ENCODE measurements around the gene GRIN1.

Gene GRIN1

GRCh38 chr9:137103206-137103999 lies 35.6 kb upstream of the GRIN1 start:
- no peak overlapping the region for H3K9ac ChIP-seq (ENCODE audit: low read depth, low read length, poor library complexity, severe bottlenecking)
- no peaks in the 10 kb centered on the region for H3F3A ChIP-seq (ENCODE audit: low read depth)
- no peaks in the 10 kb centered on the region for H3K4me1 ChIP-seq (ENCODE audit: insufficient read depth, low read length, poor library complexity, severe bottlenecking)
- H3K4me2 ChIP-seq (ENCODE audit: low read depth, low read length, poor library complexity, severe bottlenecking), result no peak overlapping the region
- no peaks in the 10 kb centered on the region for H4K20me1 ChIP-seq (ENCODE audit: insufficient read depth, low read length, poor library complexity, severe bottlenecking)
- no peak overlapping the region for H3K4me3 ChIP-seq (ENCODE audit: low read length, poor library complexity, severe bottlenecking)
- H3K36me3 ChIP-seq (ENCODE audit: insufficient read depth, low read length), result peaks cover 71% of the 10 kb centered on the region; the same call in 1 of the 2 replicates
- TF ChIP-seq CTCF (conservative IDR thresholded peaks at IDR 0.05; ENCODE audit: low read length) (no peak), EZH2phosphoT487 (IDR thresholded peaks at IDR 0.05; ENCODE audit: borderline replicate concordance) (no peak)
- no peak overlapping the region for H2AFZ ChIP-seq (ENCODE audit: low read length)
- H3K9me3 ChIP-seq (ENCODE audit: insufficient read depth, low read depth, low read length), result no peaks in the 10 kb centered on the region
- H3K9me2 ChIP-seq (replicated peaks; ENCODE audit: low read depth, low read length), result no peaks in the 10 kb centered on the region
- no peaks in the 10 kb centered on the region for H3K27me3 ChIP-seq (ENCODE audit: insufficient read depth, low read length, poor library complexity, severe bottlenecking)
- H3K79me2 ChIP-seq (ENCODE audit: insufficient read depth, low read length), result no peaks in the 10 kb centered on the region

GRCh38 chr9:137105814-137106661 lies 32.9 kb upstream of the GRIN1 start:
- no peak overlapping the region for H3K9ac ChIP-seq (ENCODE audit: low read depth, low read length, poor library complexity, severe bottlenecking)
- no peak overlapping the region for H3K4me3 ChIP-seq (ENCODE audit: low read length, poor library complexity, severe bottlenecking)
- H3K4me1 ChIP-seq (ENCODE audit: insufficient read depth, low read length, poor library complexity, severe bottlenecking), result no peaks in the 10 kb centered on the region
- peaks cover 75% of the 10 kb centered on the region; the same call in 1 of the 2 replicates for H3K36me3 ChIP-seq (ENCODE audit: insufficient read depth, low read length)
- H3K4me2 ChIP-seq (ENCODE audit: low read depth, low read length, poor library complexity, severe bottlenecking), result no peak overlapping the region
- no peaks in the 10 kb centered on the region for H3K79me2 ChIP-seq (ENCODE audit: insufficient read depth, low read length)
- no peaks in the 10 kb centered on the region for H3K27me3 ChIP-seq (ENCODE audit: insufficient read depth, low read length, poor library complexity, severe bottlenecking)
- no peaks in the 10 kb centered on the region for H3K9me2 ChIP-seq (replicated peaks; ENCODE audit: low read depth, low read length)
- H3K9me3 ChIP-seq (ENCODE audit: insufficient read depth, low read depth, low read length), result no peaks in the 10 kb centered on the region
- H4K20me1 ChIP-seq (ENCODE audit: insufficient read depth, low read length, poor library complexity, severe bottlenecking), result no peaks in the 10 kb centered on the region
- H2AFZ ChIP-seq (ENCODE audit: low read length), result no peak overlapping the region
- H3F3A ChIP-seq (ENCODE audit: low read depth), result no peaks in the 10 kb centered on the region
- TF ChIP-seq EZH2phosphoT487 (IDR thresholded peaks at IDR 0.05; ENCODE audit: borderline replicate concordance), result no peak
- no peak for TF ChIP-seq CTCF (conservative IDR thresholded peaks at IDR 0.05; ENCODE audit: low read length)

- H3K9me3 ChIP-seq (ENCODE audit: insufficient read depth, low read depth, low read length), result no peaks in the 10 kb centered on the region
- no peaks in the 10 kb centered on the region for H3K27me3 ChIP-seq (ENCODE audit: insufficient read depth, low read length, poor library complexity, severe bottlenecking)
- peaks cover 67% of the 10 kb centered on the region; the same call in 1 of the 2 replicates for H3K36me3 ChIP-seq (ENCODE audit: insufficient read depth, low read length)
- H2AFZ ChIP-seq (ENCODE audit: low read length), result no peak overlapping the region
- no peak overlapping the region for H3K4me2 ChIP-seq (ENCODE audit: low read depth, low read length, poor library complexity, severe bottlenecking)
- H3K9ac ChIP-seq (ENCODE audit: low read depth, low read length, poor library complexity, severe bottlenecking), result no peak overlapping the region
- H3K4me1 ChIP-seq (ENCODE audit: insufficient read depth, low read length, poor library complexity, severe bottlenecking), result no peaks in the 10 kb centered on the region
- H3K79me2 ChIP-seq (ENCODE audit: insufficient read depth, low read length), result no peaks in the 10 kb centered on the region
- H3K4me3 ChIP-seq (ENCODE audit: low read length, poor library complexity, severe bottlenecking), result no peak overlapping the region
- no peaks in the 10 kb centered on the region for H3F3A ChIP-seq (ENCODE audit: low read depth)
- no peaks in the 10 kb centered on the region for H3K9me2 ChIP-seq (replicated peaks; ENCODE audit: low read depth, low read length)
- H4K20me1 ChIP-seq (ENCODE audit: insufficient read depth, low read length, poor library complexity, severe bottlenecking), result no peaks in the 10 kb centered on the region
- TF ChIP-seq EZH2phosphoT487 (IDR thresholded peaks at IDR 0.05; ENCODE audit: borderline replicate concordance) (no peak), CTCF (conservative IDR thresholded peaks at IDR 0.05; ENCODE audit: low read length) (no peak)
Observed at GRCh38 chr9:137106662-137107250, 32.2 kb upstream of the GRIN1 start.
